Testis (tissue), 2 donors: ENCODE measurements around the gene ANKRD22.

Experiments used
- CTCF ChIP-seq, 3 experiments: fragments of 450-650 bp in 2 of 3; fragments of 200-600 bp in 1 of 3; sonication (generic) in 1 of 3; IDR thresholded peaks; one replicate each; pipeline ENCODE4 v1.5.1; 2016 to 2019; ENCODE audit warnings: antibody characterized with exemption in 3 of 3, mild to moderate bottlenecking in 2 of 3, moderate library complexity in 1 of 3
- POLR2A ChIP-seq: fragments of 450-650 bp; IDR thresholded peaks from one replicate; pipeline ENCODE4 v1.6.1; 2017; ENCODE audit warnings: antibody characterized with exemption, mild to moderate bottlenecking, moderate library complexity

GRCh38 chr10:88888810-88889445, 37.3 kb upstream of the ANKRD22 start:
- TF ChIP-seq CTCF (IDR thresholded peaks at IDR 0.05) (no peak), POLR2A (no peak)
